ELF-1 (cell line): ENCODE data around the gene CLUH.
"Not testable (repeated sequence)": the region's sequence is repeated elsewhere in the genome, so short reads cannot be mapped to it uniquely, and the experiment has no call there.

ENCODE experiments used
- DNase-seq: peaks from one replicate; pipeline ENCODE4 v3.0.0-alpha.2; 2016; ENCODE audit warnings: low read depth, low spot score

The CLUH gene

DNA sequence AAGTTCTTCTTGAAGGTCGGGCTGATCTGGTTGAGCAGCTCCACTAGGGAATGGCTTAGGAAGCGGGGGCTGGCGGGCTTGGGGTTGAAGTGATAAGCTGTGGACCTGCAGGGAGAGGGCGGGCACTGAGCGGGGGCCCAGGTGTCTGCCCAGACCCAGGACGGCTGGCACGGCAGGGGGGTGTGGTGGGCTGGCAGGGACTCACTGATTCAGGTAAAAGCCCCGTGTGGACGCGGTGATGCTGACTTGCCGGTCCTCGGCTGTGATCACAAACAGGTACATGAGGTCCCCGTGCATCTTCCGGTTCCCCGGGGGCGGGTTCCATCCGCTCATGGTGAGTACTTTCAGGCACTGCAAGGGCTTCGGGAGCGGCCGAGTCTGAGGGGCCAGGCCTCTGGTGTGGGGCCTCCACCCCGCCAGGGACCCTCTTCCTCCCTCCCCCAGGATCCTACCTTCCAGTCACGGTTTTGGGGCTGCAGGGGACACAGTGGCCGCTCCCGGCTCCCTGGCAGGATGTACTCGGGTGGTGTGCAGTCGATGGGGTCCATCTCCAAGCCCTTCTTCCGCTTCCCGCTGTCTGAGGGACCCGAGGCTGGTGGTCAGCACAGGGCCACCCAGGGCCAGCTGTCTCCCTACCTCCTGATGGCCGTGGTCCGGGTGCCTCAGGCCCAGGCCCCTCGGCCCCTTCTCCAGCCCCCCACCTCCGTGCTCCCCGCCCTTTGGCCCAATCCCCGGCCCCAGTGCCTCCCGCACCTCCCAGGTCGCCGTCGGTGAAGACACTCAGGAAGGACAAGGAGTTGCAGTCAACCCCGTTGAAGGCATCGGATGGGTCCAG, 10.2 kb downstream of the CLUH start:
- DNase-seq: no peak

- DNase-seq: no peak
Observed at GRCh38 chr17:2700491-2701141, 10.9 kb downstream of the CLUH start.

GRCh38 chr17:2700030-2700490, 11.5 kb downstream of the CLUH start:
- DNase-seq: no peak

DNA sequence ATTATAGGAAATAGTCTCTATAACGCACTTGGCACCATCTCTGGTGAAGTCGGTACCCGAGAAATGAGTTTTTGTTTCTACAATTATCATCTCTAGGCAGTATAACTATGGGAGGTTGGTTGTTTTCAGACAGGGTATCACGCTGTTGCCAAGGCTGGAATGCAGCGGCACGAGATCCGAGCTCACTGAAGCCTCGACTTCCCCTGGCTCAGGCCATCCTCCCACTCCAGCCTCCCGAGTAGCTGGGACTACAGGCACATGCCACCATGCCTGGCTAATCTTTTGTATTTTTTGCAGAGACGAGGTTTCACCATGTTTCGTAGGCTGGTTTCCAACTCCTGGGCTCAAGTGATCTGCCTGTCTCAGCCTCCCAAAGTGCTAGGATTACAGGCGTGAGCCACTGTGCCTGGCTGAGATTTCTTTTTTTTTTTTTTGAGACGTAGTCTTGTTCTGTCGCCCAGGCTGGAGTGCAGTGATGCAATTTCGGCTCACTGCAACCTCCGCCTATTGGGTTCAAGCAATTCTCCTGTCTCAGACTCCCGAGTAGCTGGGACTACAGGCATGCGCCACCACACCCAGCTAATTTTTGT, 12.3 kb downstream of the CLUH start:
- DNase-seq: not testable (repeated sequence)

- DNase-seq: no peak
Observed at GRCh38 chr17:2697611-2698162, 13.9 kb downstream of the CLUH start.

DNA sequence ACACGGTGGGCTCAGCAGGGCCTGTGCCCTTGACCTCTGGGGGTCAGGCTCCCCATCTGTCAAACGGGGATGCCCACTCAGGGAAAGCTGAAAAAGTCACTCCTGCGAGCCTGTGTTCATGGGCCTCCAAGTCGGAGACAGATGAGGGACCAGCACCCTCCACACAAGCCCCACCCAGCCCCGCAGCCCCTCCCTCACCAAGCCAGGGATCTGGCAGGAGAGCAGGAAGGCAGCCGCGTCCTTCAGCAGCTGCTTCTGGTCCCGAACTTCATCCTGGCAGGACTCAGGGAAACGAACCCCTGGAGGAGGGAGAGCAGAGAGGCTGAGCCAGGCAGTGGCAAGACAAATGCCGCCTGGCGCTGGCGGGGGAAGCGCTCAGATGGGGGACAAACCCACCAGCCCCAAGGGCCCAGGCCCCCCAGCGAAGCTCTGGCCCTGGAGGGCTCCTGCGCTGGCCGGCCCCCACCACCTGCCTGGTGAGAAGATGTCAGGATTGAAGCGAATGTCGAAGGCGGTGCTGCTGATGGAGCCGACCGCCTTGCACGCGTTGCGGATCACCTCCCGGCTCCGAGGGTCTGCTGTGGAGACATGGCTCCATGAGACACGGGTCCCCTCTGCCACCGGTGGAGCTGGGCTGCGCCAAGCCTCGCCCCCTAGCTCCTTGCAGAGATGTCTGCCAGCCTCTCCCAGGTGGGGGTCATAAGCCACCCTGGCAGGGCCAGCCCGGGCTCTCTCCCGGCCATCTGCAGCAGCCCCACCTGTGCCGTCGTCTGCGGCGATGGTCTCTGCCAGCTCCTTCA, 15.4 kb downstream of the CLUH start:
- DNase-seq: no peak

- no peak for DNase-seq
Observed at GRCh38 chr17:2695243-2695960, 16.2 kb downstream of the CLUH start.

DNA sequence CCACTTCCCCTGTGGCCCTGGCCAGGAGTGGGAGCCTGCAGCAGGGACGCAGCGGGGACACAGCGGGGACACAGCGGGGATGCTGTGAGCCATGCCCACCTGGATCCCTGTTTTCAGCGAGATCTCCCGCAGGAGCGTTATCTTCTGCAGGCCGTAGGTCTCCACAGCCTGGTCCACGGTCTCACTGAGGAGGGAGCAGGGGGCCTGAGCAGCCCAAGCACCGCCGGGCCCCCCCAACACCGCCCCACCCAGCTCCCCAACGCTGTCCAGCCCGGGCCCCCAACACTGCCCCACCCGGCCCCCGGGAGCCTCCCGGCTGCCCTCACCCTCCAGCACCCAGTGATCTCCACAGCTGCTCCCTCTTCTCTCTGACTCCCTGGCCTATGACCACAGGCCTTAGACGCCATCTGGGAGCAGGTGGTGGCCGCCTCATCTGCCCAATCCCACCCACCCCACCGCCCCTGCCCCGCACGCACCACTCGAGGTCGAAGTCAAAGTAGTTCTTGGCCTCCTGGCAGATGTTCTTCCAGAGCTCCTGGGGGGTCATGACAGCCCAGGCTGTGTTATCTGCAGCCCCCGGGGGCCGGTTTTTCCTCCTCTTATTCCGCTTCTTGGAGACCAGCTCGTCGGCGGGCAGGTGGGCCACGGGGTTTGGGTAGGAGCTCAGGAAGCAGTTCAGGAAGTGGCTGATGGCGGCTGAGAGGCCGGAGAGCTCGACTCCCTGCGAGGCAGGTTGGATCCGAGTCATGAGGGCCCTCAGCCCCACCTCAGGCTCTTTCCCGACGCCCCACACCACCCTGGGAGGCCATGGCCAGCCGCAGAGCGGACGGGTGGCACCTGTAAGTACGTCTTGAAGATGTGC, 17.0 kb downstream of the CLUH start:
- DNase-seq: no peak

GRCh38 chr17:2693561-2694380, 17.8 kb downstream of the CLUH start:
- DNase-seq: no peak

- no peak for DNase-seq
Observed at GRCh38 chr17:2692781-2693135, 18.8 kb downstream of the CLUH start.

DNA sequence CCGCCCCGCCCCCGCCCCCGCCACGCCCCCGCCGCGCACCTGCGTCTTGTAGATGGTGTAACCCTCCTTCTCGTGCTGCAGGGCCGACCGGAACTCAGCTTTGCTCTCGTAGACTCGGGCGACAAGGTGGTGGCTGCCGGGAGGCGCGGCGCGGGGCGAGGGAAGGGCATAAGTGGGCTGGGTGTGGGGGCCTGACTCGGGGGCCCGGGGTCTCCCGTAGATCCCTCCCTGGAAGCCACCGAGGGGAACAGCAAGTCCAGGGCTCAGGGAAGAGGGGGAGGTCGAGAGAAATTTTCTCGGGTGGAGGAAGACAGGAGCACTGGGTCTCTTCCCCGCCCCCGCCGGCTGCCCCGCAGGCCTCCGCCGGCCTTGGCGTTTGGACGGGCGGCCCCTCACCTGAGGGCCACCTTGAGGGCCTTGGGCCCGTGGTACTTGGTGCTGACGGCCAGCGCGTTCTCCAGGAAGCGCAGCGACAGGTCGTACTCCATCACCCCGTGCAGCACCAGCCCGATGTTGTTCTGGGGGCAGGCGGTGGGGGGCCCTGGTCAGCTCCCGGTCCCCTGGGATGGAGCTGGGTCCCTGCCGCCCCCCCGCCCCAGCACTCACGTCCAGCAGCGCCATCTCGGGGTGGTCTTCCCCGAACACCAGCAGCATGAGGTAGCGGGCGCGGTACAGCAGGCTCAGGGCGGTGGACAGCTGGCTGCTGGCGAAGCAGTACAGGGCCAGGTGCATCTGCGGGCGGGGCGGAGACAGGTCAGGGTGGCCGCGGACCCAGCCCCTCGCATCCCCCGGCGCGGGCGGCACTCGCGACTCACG, 19.4 kb downstream of the CLUH start:
- no peak for DNase-seq

GRCh38 chr17:2691069-2691871, 20.3 kb downstream of the CLUH start:
- no peak for DNase-seq

DNA sequence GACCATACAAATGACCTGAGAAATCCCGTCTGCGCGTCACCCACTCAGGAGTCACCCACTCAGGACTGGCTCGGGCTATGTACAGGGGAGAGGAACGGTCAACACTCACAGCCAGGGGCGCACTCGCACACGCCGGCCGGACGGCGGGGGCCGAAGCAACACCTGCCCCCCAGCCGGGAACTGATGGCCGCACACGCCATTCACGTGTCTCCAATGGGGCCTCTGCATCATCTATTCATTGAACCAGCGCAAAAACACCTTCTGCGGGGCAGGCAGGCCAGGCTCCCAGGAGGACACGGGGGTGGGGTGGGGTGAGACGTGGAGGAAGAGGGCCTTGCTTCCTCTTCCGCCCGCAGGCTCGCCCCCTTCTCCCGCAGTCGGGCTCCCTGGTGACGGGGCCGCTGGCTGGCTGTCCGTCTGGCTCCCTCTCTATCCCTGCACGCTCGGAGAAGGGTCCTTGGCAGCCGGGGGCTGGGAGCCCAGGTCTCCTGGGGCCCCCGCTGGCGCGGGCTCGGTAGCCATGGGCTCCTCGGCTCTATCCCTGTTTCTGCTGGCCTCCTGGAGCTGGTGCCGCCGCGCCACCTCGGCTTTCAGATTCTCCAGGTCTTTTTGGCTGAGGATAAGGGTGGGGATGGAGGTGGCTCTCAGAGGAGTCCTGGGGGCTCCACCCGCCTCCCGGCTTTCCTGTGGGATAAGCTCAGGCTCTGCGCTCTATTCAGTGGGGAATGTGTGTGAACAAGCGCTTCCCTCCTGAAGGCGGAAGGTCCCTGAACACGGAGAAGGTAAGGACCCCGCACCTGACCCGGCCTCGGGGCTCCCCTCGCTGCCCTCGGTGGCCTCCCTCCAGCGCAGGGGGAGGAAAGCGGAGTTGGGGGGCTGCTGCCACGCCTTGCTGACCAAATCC, 21.1 kb downstream of the CLUH start:
- DNase-seq: no peak

DNA sequence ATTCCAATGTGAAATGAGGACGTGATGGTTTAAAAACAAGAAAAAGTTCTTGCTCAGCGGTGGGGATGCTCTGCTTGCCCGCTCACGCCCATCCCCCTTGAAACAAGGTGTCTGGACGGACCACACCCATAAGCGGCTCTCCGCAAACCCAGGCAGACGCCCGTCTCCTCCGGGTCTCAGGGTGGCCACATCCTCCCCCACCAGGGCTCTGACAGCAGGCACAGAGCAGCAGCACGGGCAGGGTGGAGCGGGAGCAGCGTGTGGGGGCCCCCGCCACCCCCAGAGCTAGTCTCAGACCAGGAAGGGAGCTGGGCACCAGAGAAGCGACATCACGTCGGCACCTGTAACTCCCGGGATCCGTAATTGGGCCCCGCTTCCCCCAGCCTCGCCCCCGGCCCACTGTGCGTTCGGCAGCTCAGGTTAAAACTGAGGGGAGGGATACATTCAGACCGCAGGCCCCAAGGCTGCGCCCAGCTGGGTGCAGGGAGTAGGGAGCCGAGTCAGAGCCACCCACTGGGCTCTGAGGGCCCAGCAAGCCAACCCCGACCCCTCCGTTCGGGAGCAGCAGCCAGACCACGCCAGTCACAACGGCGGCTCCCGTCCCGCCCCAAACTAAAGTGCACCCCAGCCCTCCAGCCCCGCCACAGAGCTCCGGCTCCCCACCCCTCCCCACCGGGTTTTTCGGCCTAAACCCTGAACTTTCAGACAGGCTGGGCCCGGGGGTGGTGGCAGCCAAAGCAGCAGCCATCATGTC, 22.0 kb downstream of the CLUH start:
- DNase-seq: no peak
